Osteoblast (primary cell): Measurements from ENCODE around the gene CA7. TPM values are rescaled to one million over a fixed set of nuclear protein-coding genes. Genes with fewer than 3 reads are reported as not detected.

Experiments
- DNase-seq: peaks from one replicate; pipeline ENCODE4 v3.0.0; 2011; ENCODE audit warnings: low spot score, mixed read lengths; ENCODE audit not compliant: insufficient read length; ENCODE audit errors: missing footprints
- H2AFZ ChIP-seq: 2 replicates; pipeline ENCODE4 v1.6.0; 2011; ENCODE audit warnings: mild to moderate bottlenecking, low read length
- H3K27ac ChIP-seq: 2 replicates; pipeline ENCODE4 v1.5.1; 2011; ENCODE audit warnings: mild to moderate bottlenecking, low read depth, low read length, moderate library complexity
- H3K27me3 ChIP-seq: 2 replicates; pipeline ENCODE4 v1.6.0; 2012; ENCODE audit warnings: mild to moderate bottlenecking, control low read depth, inconsistent platforms, low read length, moderate library complexity; ENCODE audit not compliant: insufficient read depth
- H3K36me3 ChIP-seq: 2 replicates; pipeline ENCODE4 v1.5.1; 2011; ENCODE audit warnings: mild to moderate bottlenecking, low read length, control low read depth, moderate library complexity; ENCODE audit not compliant: insufficient read depth
- H3K4me1 ChIP-seq: 2 replicates; pipeline ENCODE4 v1.5.1; 2011; ENCODE audit warnings: mild to moderate bottlenecking, low read length, control low read depth, moderate library complexity; ENCODE audit not compliant: insufficient read depth
- H3K4me2 ChIP-seq: 2 replicates; pipeline ENCODE4 v1.6.0; 2011; ENCODE audit warnings: mild to moderate bottlenecking, low read length; ENCODE audit not compliant: insufficient read depth
- H3K4me3 ChIP-seq: fragments of 200-600 bp; sonication (generic); 3 replicates; pipeline ENCODE4 v1.5.1; 2012; ENCODE audit warnings: mild to moderate bottlenecking, low read length, inconsistent platforms; ENCODE audit not compliant: insufficient read depth
- H3K79me2 ChIP-seq: 2 replicates; pipeline ENCODE4 v1.6.0; 2012; ENCODE audit warnings: mild to moderate bottlenecking, low read length, control low read depth, inconsistent platforms; ENCODE audit not compliant: insufficient read depth
- H3K9me3 ChIP-seq: 2 replicates; pipeline ENCODE4 v1.5.1; 2011; ENCODE audit warnings: low read depth, low read length, control low read depth
- H4K20me1 ChIP-seq: 2 replicates; pipeline ENCODE4 v1.6.0; 2012; ENCODE audit warnings: mild to moderate bottlenecking, low read length, control low read depth; ENCODE audit not compliant: insufficient read depth
- total RNA-seq: library from RNA; depleted of rRNA; stranded (reverse); fragments of >200 nt; gene quantifications from 2 replicates; pipeline ENCODE4 v1.2.3, GENCODE V29; 2012
- TF ChIP-seq, protein P1 (sequence below): IDR thresholded peaks from 2 replicates; pipeline ENCODE4 v1.5.1; 2011; ENCODE audit warnings: mild to moderate bottlenecking, low read depth, low read length, moderate library complexity; ENCODE audit errors: extremely low read depth

Gene CA7
- total RNA-seq, 1 donor: not detected

DNA sequence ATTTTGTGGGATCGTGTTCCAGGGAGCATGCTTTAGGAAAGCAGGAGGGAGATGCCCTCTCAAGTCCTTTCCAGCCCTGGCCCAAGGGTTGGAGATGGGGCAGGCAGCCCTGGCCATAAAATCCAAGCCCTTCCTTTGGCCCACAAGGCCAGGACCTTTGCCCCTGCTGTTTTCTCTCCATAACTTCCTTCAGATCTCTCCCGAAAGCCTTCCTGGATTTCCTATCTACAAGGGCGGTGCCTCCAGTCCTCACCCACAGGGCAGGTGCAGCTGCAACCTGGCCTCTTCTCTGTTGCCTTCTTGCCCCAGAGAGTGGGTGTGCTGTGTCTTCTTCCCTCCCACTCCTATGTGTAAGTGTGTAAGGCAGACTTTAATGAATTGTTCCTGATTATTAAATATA lies 27.6 kb downstream of the CA7 start:
- TF ChIP-seq, protein P1, sequence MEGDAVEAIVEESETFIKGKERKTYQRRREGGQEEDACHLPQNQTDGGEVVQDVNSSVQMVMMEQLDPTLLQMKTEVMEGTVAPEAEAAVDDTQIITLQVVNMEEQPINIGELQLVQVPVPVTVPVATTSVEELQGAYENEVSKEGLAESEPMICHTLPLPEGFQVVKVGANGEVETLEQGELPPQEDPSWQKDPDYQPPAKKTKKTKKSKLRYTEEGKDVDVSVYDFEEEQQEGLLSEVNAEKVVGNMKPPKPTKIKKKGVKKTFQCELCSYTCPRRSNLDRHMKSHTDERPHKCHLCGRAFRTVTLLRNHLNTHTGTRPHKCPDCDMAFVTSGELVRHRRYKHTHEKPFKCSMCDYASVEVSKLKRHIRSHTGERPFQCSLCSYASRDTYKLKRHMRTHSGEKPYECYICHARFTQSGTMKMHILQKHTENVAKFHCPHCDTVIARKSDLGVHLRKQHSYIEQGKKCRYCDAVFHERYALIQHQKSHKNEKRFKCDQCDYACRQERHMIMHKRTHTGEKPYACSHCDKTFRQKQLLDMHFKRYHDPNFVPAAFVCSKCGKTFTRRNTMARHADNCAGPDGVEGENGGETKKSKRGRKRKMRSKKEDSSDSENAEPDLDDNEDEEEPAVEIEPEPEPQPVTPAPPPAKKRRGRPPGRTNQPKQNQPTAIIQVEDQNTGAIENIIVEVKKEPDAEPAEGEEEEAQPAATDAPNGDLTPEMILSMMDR: no peak
- Histone ChIP-seq H3K4me1 (peaks cover 25% of the 10 kb centered on the region), H2AFZ (no peak overlapping the region)

DNA sequence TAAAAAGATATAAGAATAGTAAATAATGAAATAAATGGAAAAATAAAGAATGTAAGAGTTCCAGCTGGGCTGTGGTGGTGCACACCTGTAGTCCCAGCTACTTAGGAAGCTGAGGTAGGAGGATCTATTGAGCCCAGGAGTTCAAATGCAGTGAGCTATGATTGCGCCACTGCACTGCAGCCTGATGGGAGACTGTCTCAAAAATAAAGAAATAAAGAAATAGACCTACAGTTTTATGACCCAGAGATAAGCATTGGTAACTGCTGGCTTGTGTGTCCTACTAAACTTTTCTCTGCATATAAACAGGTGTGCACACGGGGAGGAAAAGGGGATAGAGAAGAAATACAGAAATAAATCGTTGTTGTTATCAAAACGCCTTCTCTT lies 28.3 kb downstream of the CA7 start:
- DNase-seq: no peak
- H3K4me1 ChIP-seq: peaks cover 25% of the 10 kb centered on the region
- H3K9me3 ChIP-seq: no peaks in the 10 kb centered on the region
- no peaks in the 10 kb centered on the region for H3K36me3 ChIP-seq
- H3K27me3 ChIP-seq: no peaks in the 10 kb centered on the region
- no peaks in the 10 kb centered on the region for H3K79me2 ChIP-seq
- H2AFZ ChIP-seq: peak overlapping the region; percentile 88
- H3K4me3 ChIP-seq: peak overlapping the region; percentile 70
- no peaks in the 10 kb centered on the region for H4K20me1 ChIP-seq
- H3K27ac ChIP-seq: peak overlapping the region; percentile 43
- peak overlapping the region; percentile 82 for H3K4me2 ChIP-seq
- TF ChIP-seq, protein P1: no peak

More for the DNA sequence above, 27.6 kb downstream of the CA7 start:
- Histone ChIP-seq H3K36me3 (no peaks in the 10 kb centered on the region), H4K20me1 (no peaks in the 10 kb centered on the region), H3K27me3 (no peaks in the 10 kb centered on the region), H3K79me2 (no peaks in the 10 kb centered on the region), H3K27ac (no peak overlapping the region), H3K9me3 (no peaks in the 10 kb centered on the region), H3K4me2 (no peak overlapping the region), H3K4me3 (no peak overlapping the region)
- DNase-seq: no peak

DNA sequence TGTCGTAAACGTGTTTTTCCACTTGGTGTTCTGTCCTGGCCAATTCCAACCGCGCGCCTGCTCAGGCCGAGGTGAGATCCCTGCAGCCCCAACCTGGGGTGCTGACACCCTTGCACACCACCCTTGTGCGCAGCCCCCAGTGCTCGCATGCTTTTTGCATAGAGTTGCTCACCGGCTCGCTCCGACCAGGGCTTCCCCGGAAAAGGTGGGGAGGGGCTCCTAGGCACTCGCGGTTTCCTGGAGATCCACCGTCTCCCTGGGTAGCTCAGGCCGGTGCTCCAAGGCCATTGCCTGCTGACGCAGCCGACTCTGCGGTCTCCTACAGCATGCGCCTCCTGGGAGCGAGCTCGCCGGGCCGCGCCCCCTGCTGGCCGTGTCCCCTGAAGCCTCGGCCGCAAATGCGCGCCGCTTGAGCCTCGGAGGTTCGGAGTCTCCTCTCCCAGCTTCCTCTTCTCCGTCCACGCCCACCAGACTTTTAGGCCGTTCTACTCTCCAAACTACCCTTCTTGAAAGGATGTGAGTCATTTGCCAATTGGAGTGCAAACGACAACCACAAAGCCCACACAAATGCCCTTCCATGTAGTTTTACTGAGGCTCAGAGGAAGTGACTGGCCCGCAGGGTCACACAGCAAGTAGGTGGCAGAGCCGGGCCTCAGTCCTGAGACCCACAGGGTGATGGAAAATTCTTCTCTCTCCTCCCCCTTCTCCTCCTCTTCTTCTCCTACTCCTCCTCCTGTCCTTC lies 28.9 kb downstream of the CA7 start:
- H3K79me2 ChIP-seq: no peaks in the 10 kb centered on the region
- peak overlapping the region; percentile 70 for H3K4me3 ChIP-seq
- TF ChIP-seq, protein P1: peak; percentile 96
- DNase-seq: peak; percentile 97
- H4K20me1 ChIP-seq: no peaks in the 10 kb centered on the region
- H3K27me3 ChIP-seq: no peaks in the 10 kb centered on the region
- H3K4me1 ChIP-seq: peaks cover 29% of the 10 kb centered on the region
- H3K9me3 ChIP-seq: no peaks in the 10 kb centered on the region
- H3K36me3 ChIP-seq: no peaks in the 10 kb centered on the region
- H2AFZ ChIP-seq: peak overlapping the region; percentile 88
- peak overlapping the region; percentile 43 for H3K27ac ChIP-seq
- peak overlapping the region; percentile 82 for H3K4me2 ChIP-seq

DNA sequence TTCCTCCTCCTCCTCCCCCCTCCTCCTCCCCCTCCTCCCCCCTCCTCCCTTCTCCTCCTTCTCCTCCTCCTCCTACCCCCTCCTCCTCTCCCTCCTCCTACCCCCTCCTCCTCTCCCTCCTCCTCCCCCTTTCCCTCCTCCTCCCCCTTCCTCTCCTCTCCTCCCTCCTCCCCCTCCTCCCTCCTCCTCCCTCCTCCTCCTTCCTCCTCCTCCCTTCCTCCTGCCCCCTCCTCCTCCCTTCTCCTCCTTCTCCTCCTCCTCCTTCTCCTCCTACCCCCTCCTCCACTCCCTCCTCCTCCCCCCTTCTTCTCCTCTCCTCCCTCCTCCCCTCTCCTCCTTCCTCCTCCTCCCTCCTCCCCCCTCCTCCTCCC lies 29.5 kb downstream of the CA7 start:
- H3K36me3 ChIP-seq: no peaks in the 10 kb centered on the region
- peaks cover 35% of the 10 kb centered on the region for H3K4me1 ChIP-seq
- no peaks in the 10 kb centered on the region for H4K20me1 ChIP-seq
- DNase-seq: no peak
- TF ChIP-seq, protein P1: no peak
- H3K79me2 ChIP-seq: no peaks in the 10 kb centered on the region
- no peaks in the 10 kb centered on the region for H3K27me3 ChIP-seq
- H3K27ac ChIP-seq: no peak overlapping the region
- no peaks in the 10 kb centered on the region for H3K9me3 ChIP-seq
- no peak overlapping the region for H3K4me3 ChIP-seq
- no peak overlapping the region for H2AFZ ChIP-seq
- H3K4me2 ChIP-seq: no peak overlapping the region
